ENCODE results near the gene DAD1.
"Not testable (repeated sequence)": the region's sequence is repeated elsewhere in the genome, so short reads cannot be mapped to it uniquely, and the experiment has no call there.

- not testable (repeated sequence) for TF ChIP-seq EZH2 (IDR thresholded peaks at IDR 0.05; ENCODE audit: insufficient read depth, poor library complexity, severe bottlenecking); EZH2phosphoT487 (IDR thresholded peaks at IDR 0.05; ENCODE audit: insufficient read depth, low read depth)
These were observed 47.0 kb upstream of the DAD1 start for GRCh38 chr14:22635980-22636379.

Data from GM23248 (cell line).